HG03097 (cell line): ENCODE measurements around the gene REM2.

Source experiments
- ATAC-seq: cut with Tn5 transposase; IDR thresholded peaks from one replicate; pipeline ENCODE4 v1.9.1; 2021; ENCODE audit not compliant: unreplicated experiment, low FRiP score

Gene REM2

GRCh38 chr14:22872033-22872832 is 10.8 kb upstream of the REM2 start:
- peak; percentile 29 for ATAC-seq

GRCh38 chr14:22872833-22873520 is 10.0 kb upstream of the REM2 start:
- ATAC-seq, result no peak

DNA sequence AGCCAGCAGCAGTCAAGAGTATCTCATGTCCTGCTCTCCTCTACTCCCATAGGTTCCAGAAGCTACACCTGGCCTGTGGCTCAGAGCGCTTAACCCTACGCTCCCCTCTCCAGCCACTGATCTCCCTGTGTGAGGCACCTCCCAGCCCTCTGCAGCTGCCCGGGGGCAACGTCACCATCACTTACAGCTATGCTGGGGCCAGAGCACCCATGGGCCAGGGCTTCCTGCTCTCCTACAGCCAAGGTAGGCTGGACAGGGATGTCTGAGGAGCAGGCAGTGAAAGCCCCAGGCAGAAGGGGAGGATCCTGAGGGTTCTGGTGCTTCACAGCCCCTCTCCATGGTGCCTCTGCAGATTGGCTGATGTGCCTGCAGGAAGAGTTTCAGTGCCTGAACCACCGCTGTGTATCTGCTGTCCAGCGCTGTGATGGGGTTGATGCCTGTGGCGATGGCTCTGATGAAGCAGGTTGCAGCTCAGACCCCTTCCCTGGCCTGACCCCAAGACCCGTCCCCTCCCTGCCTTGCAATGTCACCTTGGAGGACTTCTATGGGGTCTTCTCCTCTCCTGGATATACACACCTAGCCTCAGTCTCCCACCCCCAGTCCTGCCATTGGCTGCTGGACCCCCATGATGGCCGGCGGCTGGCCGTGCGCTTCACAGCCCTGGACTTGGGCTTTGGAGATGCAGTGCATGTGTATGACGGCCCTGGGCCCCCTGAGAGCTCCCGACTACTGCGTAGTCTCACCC is 7.8 kb upstream of the REM2 start:
- no peak for ATAC-seq

DNA sequence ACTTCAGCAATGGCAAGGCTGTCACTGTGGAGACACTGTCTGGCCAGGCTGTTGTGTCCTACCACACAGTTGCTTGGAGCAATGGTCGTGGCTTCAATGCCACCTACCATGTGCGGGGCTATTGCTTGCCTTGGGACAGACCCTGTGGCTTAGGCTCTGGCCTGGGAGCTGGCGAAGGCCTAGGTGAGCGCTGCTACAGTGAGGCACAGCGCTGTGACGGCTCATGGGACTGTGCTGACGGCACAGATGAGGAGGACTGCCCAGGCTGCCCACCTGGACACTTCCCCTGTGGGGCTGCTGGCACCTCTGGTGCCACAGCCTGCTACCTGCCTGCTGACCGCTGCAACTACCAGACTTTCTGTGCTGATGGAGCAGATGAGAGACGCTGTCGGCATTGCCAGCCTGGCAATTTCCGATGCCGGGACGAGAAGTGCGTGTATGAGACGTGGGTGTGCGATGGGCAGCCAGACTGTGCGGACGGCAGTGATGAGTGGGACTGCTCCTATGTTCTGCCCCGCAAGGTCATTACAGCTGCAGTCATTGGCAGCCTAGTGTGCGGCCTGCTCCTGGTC is 7.2 kb upstream of the REM2 start:
- no peak for ATAC-seq

- no peak for ATAC-seq
Measured at GRCh38 chr14:22877000-22877501, 6.0 kb upstream of the REM2 start.

GRCh38 chr14:22878271-22879246 is 4.5 kb upstream of the REM2 start:
- no peak for ATAC-seq

- no peak for ATAC-seq
Measured at GRCh38 chr14:22882064-22882463, 958 bp upstream of the REM2 start.

DNA sequence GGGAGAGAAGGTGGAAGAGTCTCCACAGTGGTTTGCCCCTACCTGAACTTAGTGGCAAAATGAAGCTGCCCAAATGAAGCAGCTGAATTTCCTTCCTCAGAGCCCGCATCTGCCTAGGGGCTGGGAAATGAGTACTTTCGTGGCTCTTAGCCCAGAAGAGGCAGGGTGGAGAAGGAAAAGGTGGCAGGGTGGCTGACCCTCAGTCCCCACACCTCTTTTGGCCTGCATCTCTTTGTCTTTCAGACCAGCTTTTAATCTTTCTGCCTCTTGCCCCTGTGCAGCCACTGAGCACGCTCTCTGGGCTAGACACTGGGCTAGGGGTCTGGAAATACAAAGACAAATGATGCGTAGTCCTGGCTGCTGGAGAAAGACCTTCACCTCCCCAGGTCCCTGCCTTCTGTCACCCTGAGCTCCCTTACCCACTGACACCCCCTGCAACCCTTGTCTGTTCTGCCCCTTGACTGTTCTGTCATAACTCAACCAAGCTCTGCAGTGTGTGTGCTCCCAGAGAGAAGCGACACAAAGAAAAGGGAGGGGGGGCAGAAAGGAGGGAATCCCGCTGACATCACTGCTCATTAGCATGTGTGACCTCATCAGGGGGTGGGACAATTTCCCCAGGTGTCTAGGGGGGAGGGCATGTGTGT is 371 bp upstream of the REM2 start:
- no peak for ATAC-seq

- no peak for ATAC-seq
Measured at GRCh38 chr14:22884076-22884737, 1.2 kb downstream of the REM2 start.

GRCh38 chr14:22884738-22885523 is 1.9 kb downstream of the REM2 start:
- ATAC-seq, result no peak

DNA sequence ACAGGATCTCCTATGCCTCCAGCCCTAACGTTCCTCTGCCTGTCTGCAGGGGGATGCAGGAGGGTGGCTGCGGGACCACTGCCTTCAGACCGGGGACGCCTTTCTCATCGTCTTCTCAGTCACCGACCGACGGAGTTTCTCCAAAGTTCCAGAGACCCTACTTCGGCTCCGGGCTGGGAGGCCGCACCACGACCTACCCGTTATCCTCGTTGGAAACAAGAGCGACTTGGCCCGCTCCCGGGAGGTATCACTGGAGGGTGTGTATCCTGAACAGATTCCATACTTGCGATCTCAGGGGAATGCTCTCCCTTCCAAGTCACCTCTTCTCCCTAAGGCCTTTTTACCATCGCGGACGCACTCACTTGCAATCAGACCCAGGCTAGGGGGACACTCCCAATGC is 3.0 kb downstream of the REM2 start:
- no peak for ATAC-seq

DNA sequence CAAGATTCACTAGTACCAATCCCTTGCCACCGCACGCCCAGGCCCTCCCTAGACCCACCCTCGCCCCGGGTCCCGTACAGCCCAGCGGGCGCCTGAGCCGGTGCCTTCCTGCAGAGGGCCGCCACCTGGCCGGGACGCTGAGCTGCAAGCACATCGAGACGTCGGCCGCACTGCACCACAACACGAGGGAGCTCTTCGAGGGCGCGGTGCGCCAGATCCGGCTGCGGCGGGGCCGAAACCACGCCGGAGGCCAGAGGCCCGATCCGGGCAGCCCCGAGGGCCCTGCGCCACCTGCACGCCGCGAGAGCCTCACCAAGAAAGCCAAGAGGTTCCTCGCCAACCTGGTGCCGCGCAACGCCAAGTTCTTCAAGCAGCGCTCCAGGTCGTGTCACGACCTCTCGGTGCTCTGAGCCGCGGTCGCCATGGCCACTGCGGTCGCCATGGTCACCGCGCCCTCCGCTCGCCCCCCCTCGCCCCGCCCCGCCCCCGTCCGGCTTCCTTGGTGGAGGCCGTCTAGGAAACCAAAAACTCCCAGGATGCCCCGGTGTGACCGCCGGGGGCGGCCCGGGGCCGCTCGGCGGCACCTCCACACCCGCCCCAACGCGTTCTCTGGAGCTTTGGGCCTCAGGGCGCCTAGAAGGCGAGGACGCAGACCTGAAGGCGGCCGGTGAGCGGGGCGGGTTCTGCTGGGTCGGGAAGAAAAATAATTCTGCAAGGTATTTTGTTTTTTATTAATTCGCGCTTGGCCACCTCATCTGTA is 3.7 kb downstream of the REM2 start:
- ATAC-seq, result peak; percentile 42

DNA sequence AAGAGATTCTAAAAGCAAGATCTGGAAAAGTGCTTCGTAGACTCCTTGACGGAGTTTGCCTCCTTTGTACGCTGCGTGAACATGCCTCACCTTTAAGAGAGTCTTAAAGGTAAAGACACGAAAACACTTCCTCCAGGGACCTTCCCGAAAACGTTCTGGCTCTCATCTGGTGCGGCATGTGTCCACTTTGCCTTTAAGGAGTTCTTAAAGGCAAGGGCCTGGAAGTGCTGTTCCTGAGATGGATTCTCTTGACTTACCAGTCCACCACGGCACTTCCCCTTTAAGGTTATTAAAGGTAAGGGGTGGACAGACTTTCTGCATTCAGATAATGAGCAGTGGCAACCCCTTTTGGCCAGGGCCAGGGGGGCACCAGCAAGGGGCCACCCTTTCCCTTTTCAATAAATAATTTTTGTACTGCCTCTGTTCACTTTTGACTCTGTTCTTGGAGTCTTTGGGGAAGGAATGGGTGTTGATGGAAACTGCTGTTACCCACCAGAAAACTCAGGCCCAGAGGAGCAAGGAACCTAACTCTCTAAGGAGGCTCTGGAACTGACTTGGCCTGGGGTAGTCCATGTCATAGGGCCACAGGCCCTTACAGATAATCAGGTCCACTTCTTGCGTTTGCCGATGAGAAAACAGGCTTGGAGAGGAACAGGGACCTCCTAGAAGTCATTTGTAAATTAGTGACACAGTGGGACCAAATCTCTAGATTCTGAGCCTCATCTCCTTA is 4.4 kb downstream of the REM2 start:
- peak; percentile 37 for ATAC-seq

- no peak for ATAC-seq
Measured at GRCh38 chr14:22887990-22888378, 5.0 kb downstream of the REM2 start.

- no peak for ATAC-seq
Measured at GRCh38 chr14:22888662-22889061, 5.6 kb downstream of the REM2 start.

DNA sequence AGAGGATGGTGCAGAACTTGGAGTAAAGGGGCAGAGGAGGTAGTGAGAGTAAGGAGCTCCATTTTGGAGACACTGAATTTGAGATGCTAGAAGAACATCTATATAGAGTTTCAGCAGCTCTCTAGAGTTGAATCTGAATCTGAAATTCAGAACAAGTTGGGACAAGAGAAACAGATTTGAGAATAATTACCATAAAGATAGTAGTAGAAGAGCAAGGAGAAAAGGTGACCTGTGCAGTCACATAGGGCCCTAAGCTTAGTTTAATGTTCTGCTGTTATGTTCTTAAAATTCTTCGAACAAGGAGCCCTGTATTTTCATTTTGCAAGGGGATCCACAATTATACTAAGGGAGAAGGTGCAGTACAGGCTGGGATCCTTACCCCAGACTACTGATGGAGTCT is 7.4 kb downstream of the REM2 start:
- no peak for ATAC-seq

GRCh38 chr14:22892488-22892887 is 9.5 kb downstream of the REM2 start:
- no peak for ATAC-seq
